Upper lobe of left lung (tissue), 6 donors: ENCODE results near the gene ABHD5. TPM values are rescaled to one million over a fixed set of nuclear protein-coding genes. Genes with fewer than 3 reads are reported as not detected.
A peak's percentile ranks its signal among the peaks of the same experiment; 100 is the strongest.

Source experiments
- ATAC-seq, 2 donors: fragments of 200-7000 bp; cut with Tn5 transposase; one replicate each; pipeline ENCODE4 v1.9.1; 2022; ENCODE audit warnings: mild to moderate bottlenecking in 2 of 2, moderate library complexity in 2 of 2; ENCODE audit not compliant: low FRiP score in 2 of 2
- DNase-seq, 2 donors: peaks; one replicate each; pipeline ENCODE4 v3.0.0-alpha.2; 2019 to 2020
- H3K27ac ChIP-seq, 4 donors: fragments of 200-600 bp; sonication (generic); one replicate each; pipeline ENCODE4 v1.5.1; 2016 to 2019
- H3K27me3 ChIP-seq, 4 donors: fragments of 200-600 bp; sonication (generic); one replicate each; pipeline ENCODE4 v1.5.1; 2017 to 2019
- H3K36me3 ChIP-seq, 4 donors: fragments of 200-600 bp; sonication (generic); one replicate each; pipeline ENCODE4 v1.5.1; 2016 to 2019
- H3K4me1 ChIP-seq, 4 donors: fragments of 200-600 bp; sonication (generic); one replicate each; pipeline ENCODE4 v1.5.1; 2018 to 2019
- H3K4me3 ChIP-seq, 4 donors: fragments of 200-600 bp; sonication (generic); one replicate each; pipeline ENCODE4 v1.5.1; 2017 to 2019; ENCODE audit warnings: mild to moderate bottlenecking in 2 of 4, moderate library complexity in 1 of 4
- H3K9me3 ChIP-seq, 4 donors: fragments of 200-600 bp; sonication (generic); one replicate each; pipeline ENCODE4 v1.5.1; 2018 to 2019
- EP300 ChIP-seq, 4 donors: sonication (generic); formaldehyde crosslinking; IDR thresholded peaks; one replicate each; pipeline ENCODE4 v1.5.1; 2017; ENCODE audit warnings: antibody characterized with exemption in 4 of 4, control low read depth in 2 of 4
- POLR2A ChIP-seq, 4 donors: fragments of 450-650 bp; IDR thresholded peaks; one replicate each; pipeline ENCODE4 v1.5.1; 2016 to 2017; ENCODE audit warnings: antibody characterized with exemption in 4 of 4, mild to moderate bottlenecking in 2 of 4
- POLR2AphosphoS5 ChIP-seq, 2 donors: sonication (generic); formaldehyde crosslinking; IDR thresholded peaks; one replicate each; pipeline ENCODE4 v1.5.1; 2017; ENCODE audit warnings: antibody characterized with exemption in 2 of 2
- WGBS, 2 donors: methylation state at CpG; one replicate each; pipeline ENCODE4 v1.1.5; 2017 to 2018; 5-methylcytosine and 5-hydroxymethylcytosine counted together
- total RNA-seq, 6 donors: library from RNA; depleted of rRNA in 4 of 6; stranded (reverse); fragments of >200 nt in 4 of 6; gene quantifications; one replicate each; pipeline versions ENCODE4 v1.1.0 to v1.2.1, GENCODE V29; 2016 to 2021
- TF ChIP-seq, protein P1 (sequence below), 6 experiments: fragments of 450-650 bp in 4 of 6; fragments of 200-600 bp in 2 of 6; sonication (generic) in 2 of 6; IDR thresholded peaks; one replicate each; pipeline ENCODE4 v1.5.1; 2016 to 2019; ENCODE audit warnings: antibody characterized with exemption in 6 of 6
- donor health status: DM: no; HTN: no; CAD: no; lungs with moderate emphysema.
- donor health status: DM: no; HTN: yes; CAD: no; lungs with severe emphysema.

ABHD5 gene
- total RNA-seq, 6 donors from 2014 or later, result 35.6 to 42.6 (median 37.4) TPM

GRCh38 chr3:43688245-43688650 lies 2.5 kb upstream of the ABHD5 start:
- WGBS, 2 donors, result 91% methylated on average over 4 of the region's 4 CpGs
- H3K36me3 ChIP-seq, result no peaks in the 10 kb centered on the region

GRCh38 chr3:43689166-43689565 lies 1.6 kb upstream of the ABHD5 start:
- ATAC-seq (no peak), DNase-seq (no peak)
- no peaks in the 10 kb centered on the region for H3K27me3 ChIP-seq
- no peaks in the 10 kb centered on the region for H3K36me3 ChIP-seq
- WGBS, 2 donors, result 85 to 97% methylated on average over 2 of the region's 2 CpGs
- H3K27ac ChIP-seq, result no peak overlapping the region
- H3K4me1 ChIP-seq, result peaks cover 9 to 31% (median 18%) of the 10 kb centered on the region in 4 donors
- H3K9me3 ChIP-seq, result no peaks in the 10 kb centered on the region
- H3K4me3 ChIP-seq, result no peak overlapping the region
- TF ChIP-seq POLR2A (IDR thresholded peaks at IDR 0.05) (no peak), EP300 (IDR thresholded peaks at IDR 0.05) (no peak)

More at GRCh38 chr3:43688245-43688650, 2.5 kb upstream of the ABHD5 start:
- no peak for ATAC-seq
- Histone ChIP-seq H3K4me1 (peaks cover 9 to 24% (median 18%) of the 10 kb centered on the region in 4 donors), H3K4me3 (no peak overlapping the region), H3K27ac (no peak overlapping the region), H3K27me3 (no peaks in the 10 kb centered on the region), H3K9me3 (no peaks in the 10 kb centered on the region)
- TF ChIP-seq POLR2AphosphoS5 (IDR thresholded peaks at IDR 0.05) (no peak), POLR2A (IDR thresholded peaks at IDR 0.05) (no peak), EP300 (IDR thresholded peaks at IDR 0.05) (no peak)
- TF ChIP-seq, protein P1, sequence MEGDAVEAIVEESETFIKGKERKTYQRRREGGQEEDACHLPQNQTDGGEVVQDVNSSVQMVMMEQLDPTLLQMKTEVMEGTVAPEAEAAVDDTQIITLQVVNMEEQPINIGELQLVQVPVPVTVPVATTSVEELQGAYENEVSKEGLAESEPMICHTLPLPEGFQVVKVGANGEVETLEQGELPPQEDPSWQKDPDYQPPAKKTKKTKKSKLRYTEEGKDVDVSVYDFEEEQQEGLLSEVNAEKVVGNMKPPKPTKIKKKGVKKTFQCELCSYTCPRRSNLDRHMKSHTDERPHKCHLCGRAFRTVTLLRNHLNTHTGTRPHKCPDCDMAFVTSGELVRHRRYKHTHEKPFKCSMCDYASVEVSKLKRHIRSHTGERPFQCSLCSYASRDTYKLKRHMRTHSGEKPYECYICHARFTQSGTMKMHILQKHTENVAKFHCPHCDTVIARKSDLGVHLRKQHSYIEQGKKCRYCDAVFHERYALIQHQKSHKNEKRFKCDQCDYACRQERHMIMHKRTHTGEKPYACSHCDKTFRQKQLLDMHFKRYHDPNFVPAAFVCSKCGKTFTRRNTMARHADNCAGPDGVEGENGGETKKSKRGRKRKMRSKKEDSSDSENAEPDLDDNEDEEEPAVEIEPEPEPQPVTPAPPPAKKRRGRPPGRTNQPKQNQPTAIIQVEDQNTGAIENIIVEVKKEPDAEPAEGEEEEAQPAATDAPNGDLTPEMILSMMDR (IDR thresholded peaks at IDR 0.05), result no peak
- no peak for DNase-seq

- WGBS, 2 donors, result 23 to 35% methylated on average over 22 to 25 of the region's 26 CpGs
- Histone ChIP-seq H3K27ac (peak overlapping the region; percentile 97 to 99 (median 98)), H3K4me3 (peak overlapping the region; percentile 63 to 95 (median 76)), H3K9me3 (no peaks in the 10 kb centered on the region), H3K4me1 (peaks cover 13 to 38% (median 21%) of the 10 kb centered on the region in 4 donors), H3K27me3 (no peaks in the 10 kb centered on the region), H3K36me3 (no peaks in the 10 kb centered on the region)
- DNase-seq, result no peak
- no peak for ATAC-seq
- no peak for TF ChIP-seq EP300 (IDR thresholded peaks at IDR 0.05)
- TF ChIP-seq POLR2A (IDR thresholded peaks at IDR 0.05), result no peak
- TF ChIP-seq, protein P1 (IDR thresholded peaks at IDR 0.05), result no peak
- no peak for TF ChIP-seq POLR2AphosphoS5 (IDR thresholded peaks at IDR 0.05)
Measured at GRCh38 chr3:43689766-43690399, 855 bp upstream of the ABHD5 start.

DNA sequence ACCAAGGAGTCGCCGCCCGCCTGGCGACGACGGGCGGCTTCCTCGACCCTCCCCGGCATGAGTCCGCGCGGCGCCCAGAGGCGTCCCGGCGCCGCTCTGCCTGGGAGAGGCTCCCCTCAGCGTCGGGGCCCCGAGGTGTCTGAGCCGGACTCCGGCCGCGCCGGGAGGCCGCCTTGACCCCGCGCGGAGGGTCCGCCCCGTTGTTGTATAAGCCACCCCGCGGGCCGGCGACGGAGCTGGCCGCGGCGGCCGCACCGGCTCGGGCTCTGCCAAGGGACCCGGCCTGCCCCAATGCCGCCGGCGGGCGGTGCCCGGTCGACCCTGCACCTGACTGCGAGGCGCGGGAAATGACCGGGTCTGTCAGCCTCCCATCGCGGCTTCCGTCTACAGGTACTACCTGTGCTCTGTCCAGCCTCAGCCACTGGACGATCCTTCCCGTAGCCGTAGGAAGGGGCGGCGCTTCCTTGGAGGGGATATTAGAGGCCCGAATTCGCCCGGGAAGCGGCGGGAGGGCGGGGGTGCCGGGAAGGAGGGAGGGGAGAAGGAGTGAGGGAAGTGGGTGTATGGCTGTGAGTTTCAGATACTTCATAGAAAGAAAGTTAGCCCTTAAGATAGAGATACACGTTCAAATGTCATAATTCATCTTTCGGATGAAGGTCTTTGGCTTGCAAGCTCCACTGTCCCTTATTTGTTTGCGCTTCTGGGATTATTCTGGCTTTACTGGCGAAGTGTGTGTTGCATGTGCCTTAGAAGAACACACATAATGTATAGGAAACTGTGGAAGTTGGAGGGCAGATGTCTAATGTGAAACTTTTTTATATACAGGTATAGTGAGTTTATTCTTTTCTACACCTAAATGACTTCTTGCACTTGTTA lies 620 bp downstream of the ABHD5 start:
- Histone ChIP-seq H3K27ac (peak overlapping the region; percentile 97 to 99 (median 98)), H3K4me1 (peaks cover 24 to 50% (median 33%) of the 10 kb centered on the region in 4 donors)
- peak; percentile 90 to 93 for DNase-seq

More for the DNA sequence above, 620 bp downstream of the ABHD5 start:
- Histone ChIP-seq H3K36me3 (no peaks in the 10 kb centered on the region), H3K9me3 (no peaks in the 10 kb centered on the region), H3K4me3 (peak overlapping the region; percentile 63 to 95 (median 76)), H3K27me3 (no peaks in the 10 kb centered on the region)
- 1 to 2% methylated on average over 17 to 20 of the region's 72 CpGs for WGBS, 2 donors
- peak; percentile 77 to 82 for ATAC-seq
- TF ChIP-seq, protein P1 (IDR thresholded peaks at IDR 0.05), result no peak
- no peak for TF ChIP-seq EP300 (IDR thresholded peaks at IDR 0.05)
- peak; percentile 62 to 86 for TF ChIP-seq POLR2AphosphoS5 (IDR thresholded peaks at IDR 0.05)
- TF ChIP-seq POLR2A (IDR thresholded peaks at IDR 0.05), result peak in 1 of 4 donors; percentile 21
